Measurements from ENCODE around the gene SEC22C. TPM values are rescaled to one million over a fixed set of nuclear protein-coding genes. Genes with fewer than 3 reads are reported as not detected.

The SEC22C gene
- total and polyA plus RNA-seq, 2 of the 4 experiments (the other 2 are of a cell fraction), result 24.0 to 43.9 TPM

- Histone ChIP-seq H3K23ac (ENCODE audit: low read depth, low read length) (no peak overlapping the region), H3K4me1 (ENCODE audit: control insufficient read depth, insufficient read depth, low read length) (peaks cover 2% of the 10 kb centered on the region), H3K9me3 (ENCODE audit: control insufficient read depth, insufficient read depth, low read length) (no peaks in the 10 kb centered on the region), H3K18ac (ENCODE audit: low read depth, low read length) (no peak overlapping the region), H2AK9ac (replicated peaks; ENCODE audit: low read depth, low read length, poor library complexity) (no peak overlapping the region), H3K27ac (ENCODE audit: insufficient read depth, low read length) (no peak overlapping the region), H2AFZ (replicated peaks; ENCODE audit: low read length, poor library complexity) (no peak overlapping the region), H2BK20ac (ENCODE audit: low read depth, low read length) (no peak overlapping the region), H4K5ac (ENCODE audit: low read depth, low read length) (no peak overlapping the region), H3K4me3 (ENCODE audit: insufficient read depth, low read depth, low read length) (no peak overlapping the region), H4K91ac (ENCODE audit: insufficient read depth, low read depth, low read length) (no peak overlapping the region), H2AK5ac (ENCODE audit: low read depth, low read length) (no peak overlapping the region), H3K27me3 (ENCODE audit: control insufficient read depth, insufficient read depth, low read length) (no peaks in the 10 kb centered on the region), H4K20me1 (ENCODE audit: insufficient read depth, low read length) (peaks cover 44% of the 10 kb centered on the region), H3K9ac (ENCODE audit: low read depth, low read length) (no peak overlapping the region), H2BK5ac (ENCODE audit: low read depth, low read length, poor library complexity, severe bottlenecking) (no peak overlapping the region), H3K36me3 (ENCODE audit: control insufficient read depth, insufficient read depth, low read length) (peaks cover 14% of the 10 kb centered on the region), H4K8ac (ENCODE audit: low read depth in 2 of 2, low read length in 2 of 2) (no peak overlapping the region), H2BK120ac (ENCODE audit: low read depth, low read length) (no peak overlapping the region), H2BK15ac (ENCODE audit: low read depth, low read length) (no peak overlapping the region), H3K9me1 (ENCODE audit: insufficient read depth, low read length) (peaks cover 7% of the 10 kb centered on the region; the same call in 1 of the 2 replicates), H3K14ac (replicated peaks; ENCODE audit: low read depth, low read length) (no peak overlapping the region), H3K4me2 (ENCODE audit: low read depth, low read length) (no peak overlapping the region), H3K56ac (ENCODE audit: extremely low read depth, insufficient read depth, low read length) (no peak overlapping the region), H3K4ac (ENCODE audit: low read depth, low read length) (no peak overlapping the region), H3K79me1 (ENCODE audit: low read depth in 1 of 2, low read length in 2 of 2) (peaks cover 6 to 41% of the 10 kb centered on the region in 2 experiments)
- in situ Hi-C loops (cut with MboI; ENCODE audit: low sequenced_read_pairs) (no loop called here), intact Hi-C loops (cut with micrococcal nuclease) (loop anchor here (5.0 kb wide), 1 partner anchor 34 kb away; no protein-coding TSS in a partner anchor), dilution Hi-C loops (cut with HindIII; ENCODE audit: low sequenced_read_pairs, unreplicated experiment) (no loop called here)
- no peak for DNase-seq
- TF ChIP-seq, protein P1, sequence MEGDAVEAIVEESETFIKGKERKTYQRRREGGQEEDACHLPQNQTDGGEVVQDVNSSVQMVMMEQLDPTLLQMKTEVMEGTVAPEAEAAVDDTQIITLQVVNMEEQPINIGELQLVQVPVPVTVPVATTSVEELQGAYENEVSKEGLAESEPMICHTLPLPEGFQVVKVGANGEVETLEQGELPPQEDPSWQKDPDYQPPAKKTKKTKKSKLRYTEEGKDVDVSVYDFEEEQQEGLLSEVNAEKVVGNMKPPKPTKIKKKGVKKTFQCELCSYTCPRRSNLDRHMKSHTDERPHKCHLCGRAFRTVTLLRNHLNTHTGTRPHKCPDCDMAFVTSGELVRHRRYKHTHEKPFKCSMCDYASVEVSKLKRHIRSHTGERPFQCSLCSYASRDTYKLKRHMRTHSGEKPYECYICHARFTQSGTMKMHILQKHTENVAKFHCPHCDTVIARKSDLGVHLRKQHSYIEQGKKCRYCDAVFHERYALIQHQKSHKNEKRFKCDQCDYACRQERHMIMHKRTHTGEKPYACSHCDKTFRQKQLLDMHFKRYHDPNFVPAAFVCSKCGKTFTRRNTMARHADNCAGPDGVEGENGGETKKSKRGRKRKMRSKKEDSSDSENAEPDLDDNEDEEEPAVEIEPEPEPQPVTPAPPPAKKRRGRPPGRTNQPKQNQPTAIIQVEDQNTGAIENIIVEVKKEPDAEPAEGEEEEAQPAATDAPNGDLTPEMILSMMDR (conservative IDR thresholded peaks at IDR 0.05; ENCODE audit: low read depth, low read length), result peak; percentile 34; the same call in 1 of the 2 replicates
- no peak for TF ChIP-seq MAFK (IDR thresholded peaks at IDR 0.05; ENCODE audit: low read depth, low read length)
- ChIA-PET CTCF (interaction anchor here (0.6 to 1.6 kb wide), 4 partner anchors 9 to 16 kb away, joined by 3 to 6 read pairs (median 4); no protein-coding TSS in a partner anchor), POLR2A (ENCODE audit: unreplicated experiment) (no interaction called here)
- ATAC-seq (ENCODE audit: low read depth), result no peak
- BruUV-seq (replicated peaks), result no TSS peak
- WGBS, 2 experiments (ENCODE audit: extremely low coverage in 2 of 2, insufficient read length in 1 of 2), result no CpG with 5 or more reads among the region's 2 CpGs
Measured at GRCh38 chr3:42613462-42613861, 31.7 kb upstream of the SEC22C start.

Data from IMR-90 (cell line).